Fibroblast of pulmonary artery (primary cell): ENCODE data around the gene ZNF641.

Source experiments
- DNase-seq: peaks from one replicate; pipeline ENCODE4 v3.0.0-alpha.2; 2010; ENCODE audit warnings: low read depth
- H3K4me3 ChIP-seq: replicated peaks from 2 replicates; pipeline ENCODE4 v1.5.1; 2011; ENCODE audit warnings: low read depth, mild to moderate bottlenecking, control low read depth, low read length, moderate library complexity
- CTCF ChIP-seq: IDR thresholded peaks from 2 replicates; pipeline ENCODE4 v1.5.1; 2011; ENCODE audit warnings: mild to moderate bottlenecking, control low read depth, low read length, inconsistent platforms; ENCODE audit errors: missing control alignments

The ZNF641 gene

GRCh38 chr12:48291511-48291910 is 59.2 kb downstream of the ZNF641 start:
- DNase-seq, result no peak
- no peak for TF ChIP-seq CTCF
- no peak overlapping the region for H3K4me3 ChIP-seq

GRCh38 chr12:48288387-48289268 is 62.1 kb downstream of the ZNF641 start:
- no peak for DNase-seq
- H3K4me3 ChIP-seq, result no peak overlapping the region
- no peak for TF ChIP-seq CTCF
